CD4-positive, alpha-beta T cell treated with Interleukin-15 for 1 hour (primary cell): ENCODE data around the gene PGS1.

ENCODE experiments used
- DNase-seq: peaks from one replicate; pipeline ENCODE4 v3.0.0-alpha.2; 2020

Gene PGS1

GRCh38 chr17:78409191-78409928 is 30.9 kb downstream of the PGS1 start:
- DNase-seq = no peak

- DNase-seq = no peak
Measured at GRCh38 chr17:78411241-78411857, 32.9 kb downstream of the PGS1 start.

DNA sequence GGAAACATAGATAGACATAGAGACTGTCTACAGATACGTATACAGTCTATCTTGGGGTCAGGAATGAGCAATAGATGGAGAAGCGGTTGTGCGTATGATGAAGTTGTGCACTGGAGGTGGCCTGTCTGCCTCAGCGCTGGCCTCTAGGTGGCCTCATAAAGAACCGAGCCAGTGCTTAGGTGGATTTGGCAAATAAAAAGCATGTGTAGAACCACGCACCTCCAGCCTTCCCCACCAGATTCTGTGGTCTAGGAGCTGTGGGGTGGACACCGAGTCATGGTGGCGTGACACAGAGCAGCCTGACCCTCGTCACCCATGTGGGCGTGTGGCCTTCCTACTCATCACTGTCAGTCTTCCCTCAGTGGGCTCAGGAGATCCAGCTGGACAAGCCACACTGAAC is 34.0 kb downstream of the PGS1 start:
- DNase-seq = peak; percentile 34

DNA sequence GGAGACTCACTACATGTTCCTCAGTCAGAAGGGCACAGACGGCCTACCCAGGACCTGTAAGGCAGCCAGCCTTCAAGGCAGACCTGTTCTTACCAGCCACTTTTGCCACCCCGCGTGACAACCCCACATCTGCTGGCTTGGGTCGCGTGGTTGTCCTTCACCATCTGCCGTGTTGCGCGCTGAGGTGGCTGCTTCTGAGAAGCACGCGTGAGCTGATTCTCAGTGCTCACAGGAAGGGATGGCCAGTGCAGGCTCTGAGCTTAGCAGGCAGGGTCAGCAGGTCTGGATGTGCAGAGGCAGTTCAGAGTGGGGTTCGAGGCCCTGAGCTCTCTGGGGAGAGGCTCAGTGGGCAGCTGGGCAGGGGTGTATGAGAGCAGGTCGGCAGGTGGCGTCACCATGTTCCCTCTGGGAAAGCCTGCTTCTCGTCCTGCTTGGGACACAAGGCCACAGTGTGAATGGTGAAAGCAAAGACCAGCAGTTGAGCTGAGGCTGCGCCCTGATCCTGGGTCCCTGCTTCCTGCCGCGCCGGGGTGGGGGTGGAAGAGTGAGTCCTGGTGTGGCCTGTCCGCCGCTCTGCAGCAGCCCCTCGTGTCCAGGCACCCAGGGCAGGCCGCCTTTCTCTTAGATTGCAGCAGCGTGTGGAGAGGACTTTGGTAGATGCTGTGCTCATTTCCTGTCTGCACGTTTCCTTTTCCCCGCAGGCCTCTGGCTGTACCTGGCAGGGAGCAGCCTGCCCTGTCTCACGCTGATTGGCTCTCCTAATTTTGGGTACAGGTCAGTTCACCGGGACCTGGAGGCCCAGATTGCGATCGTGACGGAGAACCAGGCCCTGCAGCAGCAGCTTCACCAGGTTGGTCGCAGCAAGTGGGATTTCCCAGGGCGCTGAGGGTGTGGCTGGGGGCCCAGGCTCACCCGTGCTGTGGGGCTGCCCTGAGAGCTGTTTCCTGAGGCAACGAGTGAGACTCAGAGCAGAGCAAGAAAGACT is 36.0 kb downstream of the PGS1 start:
- peak; percentile 70 for DNase-seq

GRCh38 chr17:78415821-78416711 is 37.6 kb downstream of the PGS1 start:
- DNase-seq = no peak

DNA sequence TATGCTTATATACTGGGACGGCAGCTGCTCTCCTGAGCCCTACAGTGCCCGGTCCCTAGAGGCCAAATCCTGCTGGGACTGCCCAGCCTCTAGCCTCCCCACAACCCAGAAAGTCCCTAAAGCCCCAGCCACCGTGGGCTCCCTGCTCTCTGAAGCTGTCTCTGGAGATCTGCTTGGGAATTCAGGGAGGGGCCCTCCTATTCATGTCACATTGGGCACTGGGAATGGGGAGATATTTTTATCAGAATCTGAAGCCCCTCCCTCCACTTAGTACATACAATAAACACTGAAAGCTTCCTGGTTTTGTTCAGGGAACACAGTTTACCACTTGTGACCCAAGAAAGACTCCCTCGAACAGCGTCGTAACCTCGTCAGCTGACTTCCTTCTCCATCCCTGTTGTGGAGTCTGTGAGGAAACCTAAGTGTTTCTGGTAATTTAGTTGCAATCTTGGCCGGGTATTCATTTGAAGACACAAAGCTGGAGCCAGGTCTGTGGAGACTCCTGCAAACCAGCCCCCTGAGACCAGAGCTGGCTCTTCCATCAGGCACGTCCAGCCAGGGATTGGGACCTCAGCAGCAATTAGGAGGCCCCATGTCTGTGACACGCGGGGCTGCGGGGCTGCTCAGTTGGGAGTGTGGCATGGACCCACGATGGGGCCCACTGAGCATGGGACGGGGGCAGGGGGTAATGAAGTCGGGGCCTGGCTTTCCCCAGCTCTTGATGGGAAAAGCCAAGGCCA is 38.5 kb downstream of the PGS1 start:
- no peak for DNase-seq

GRCh38 chr17:78417531-78417909 is 39.1 kb downstream of the PGS1 start:
- DNase-seq = no peak

GRCh38 chr17:78418326-78419026 is 40.0 kb downstream of the PGS1 start:
- no peak for DNase-seq

DNA sequence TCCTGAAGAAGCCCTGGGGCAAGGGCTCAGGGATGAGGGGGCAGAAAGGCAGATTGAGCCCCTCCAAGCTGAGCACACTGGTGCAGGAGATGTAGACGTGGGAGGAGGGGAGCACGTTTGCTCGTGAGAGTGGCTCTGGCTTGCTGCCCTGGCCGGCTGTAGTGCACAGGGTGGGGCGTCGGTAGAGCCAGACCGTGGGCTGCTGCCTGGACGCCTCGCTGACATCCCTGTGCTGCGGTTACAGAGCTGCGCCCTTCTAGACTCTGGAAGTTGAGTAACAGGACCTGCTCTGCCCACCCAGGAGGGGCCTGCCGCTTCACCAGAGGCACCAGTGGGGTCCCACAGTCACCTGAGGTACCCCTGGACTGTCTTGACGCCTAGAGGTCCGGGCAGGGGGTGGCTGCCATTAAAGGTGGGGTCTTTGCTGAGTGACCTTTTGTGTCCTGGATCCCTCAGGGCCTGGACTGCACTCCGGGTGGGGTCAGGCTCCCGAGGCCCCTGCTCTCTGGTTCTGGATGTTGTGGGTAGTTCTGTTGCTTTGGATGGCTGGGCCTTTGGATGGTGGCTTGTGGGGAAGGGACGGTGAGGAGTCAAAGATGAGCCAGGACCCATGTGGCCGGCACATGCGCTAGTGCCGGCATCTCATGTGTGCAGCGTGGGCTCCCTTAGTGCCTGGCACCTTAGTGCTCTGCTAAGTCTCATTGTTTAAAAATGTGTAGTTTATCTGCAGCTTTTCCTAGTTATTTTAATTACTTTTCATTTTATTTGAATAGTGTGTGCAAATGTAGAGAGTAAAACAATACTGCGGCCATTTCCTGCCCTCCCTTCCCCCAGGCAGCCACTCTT is 41.7 kb downstream of the PGS1 start:
- no peak for DNase-seq

GRCh38 chr17:78421084-78421533 is 42.7 kb downstream of the PGS1 start:
- DNase-seq = no peak

DNA sequence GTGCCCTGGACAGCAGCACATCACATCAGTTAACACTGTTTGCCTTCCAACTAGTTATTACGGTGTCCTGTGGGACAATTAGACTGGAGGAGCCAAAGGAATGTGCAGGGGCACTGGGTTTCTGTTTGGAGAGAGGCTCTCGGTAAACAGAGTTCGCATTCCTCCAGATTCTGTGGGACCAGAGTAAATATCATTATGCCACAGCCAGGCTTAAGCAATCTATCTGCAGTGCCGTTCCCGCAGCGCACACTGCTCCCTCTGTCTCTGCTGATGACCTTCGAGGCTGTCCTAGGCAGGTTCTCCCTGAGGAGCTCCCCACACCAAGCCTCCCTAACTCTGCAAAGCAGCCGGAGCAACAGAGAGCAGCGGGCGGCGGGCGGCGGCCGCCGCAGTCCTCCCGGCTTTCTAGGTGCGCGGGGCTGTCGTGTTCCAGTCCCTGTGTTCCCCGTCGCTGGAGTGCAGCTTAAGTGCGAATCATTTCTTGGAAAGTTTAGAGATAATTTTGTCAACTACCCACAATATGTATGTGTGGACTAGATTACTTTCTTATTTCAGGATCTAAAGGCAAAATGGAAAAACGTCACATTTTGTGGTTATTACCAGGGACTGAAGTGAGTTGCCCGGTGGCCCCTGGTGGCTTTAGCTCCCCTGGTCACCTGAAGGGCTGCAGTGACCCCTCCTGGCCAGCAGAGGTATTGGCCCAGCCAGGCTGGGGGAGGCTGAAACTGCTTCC is 43.3 kb downstream of the PGS1 start:
- DNase-seq = peak; percentile 76

DNA sequence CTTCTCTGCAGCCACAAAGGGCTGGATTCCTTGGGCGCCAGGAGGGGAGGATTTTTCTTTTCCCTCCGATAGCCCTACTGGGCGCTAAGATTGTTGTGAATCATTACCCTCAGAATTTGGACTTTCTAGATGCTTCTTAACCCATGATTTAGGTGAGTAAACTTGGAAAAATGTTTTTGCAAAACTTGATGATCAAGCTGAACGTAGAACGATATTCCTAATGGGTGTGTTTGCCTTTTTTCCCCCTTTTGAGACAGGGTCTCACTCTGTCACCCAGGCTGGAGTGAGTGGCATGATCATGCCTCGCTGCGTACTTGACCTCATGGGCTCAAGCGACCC is 43.8 kb downstream of the PGS1 start:
- DNase-seq = no peak

DNA sequence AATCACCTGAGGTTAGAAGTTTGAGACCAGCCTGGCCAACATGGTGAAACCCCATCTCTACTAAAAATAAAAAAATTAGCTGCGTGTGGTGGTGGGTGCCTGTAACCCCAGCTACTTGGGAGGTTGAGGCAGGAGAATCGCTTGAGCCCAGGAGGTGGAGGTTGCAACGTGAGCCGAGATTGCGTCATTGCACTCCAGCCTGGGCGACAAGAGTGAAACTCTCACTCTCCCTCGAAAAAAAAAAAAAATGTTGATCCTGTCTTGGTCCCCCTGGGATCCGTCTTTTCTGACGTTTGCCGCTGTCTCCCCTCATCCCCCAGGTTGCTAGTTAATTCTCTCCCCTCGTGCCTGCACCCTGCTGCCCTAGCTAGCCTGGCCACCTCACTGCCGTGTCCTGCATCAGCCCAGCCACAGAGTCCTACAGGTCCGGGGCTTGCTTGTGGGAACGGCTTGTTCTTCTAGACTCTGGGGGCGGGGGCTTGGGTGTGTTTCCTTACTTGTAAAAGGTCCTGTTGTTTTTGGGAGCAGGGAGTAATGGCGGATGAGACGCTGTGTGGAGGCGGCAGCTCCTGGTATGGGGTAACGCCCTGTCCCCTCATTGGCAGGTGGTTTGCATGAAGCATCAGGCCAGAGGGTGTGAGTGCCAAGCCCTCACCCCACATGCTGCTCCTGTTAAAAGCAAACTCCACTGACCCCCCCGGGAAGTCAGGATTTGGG is 44.6 kb downstream of the PGS1 start:
- no peak for DNase-seq

DNA sequence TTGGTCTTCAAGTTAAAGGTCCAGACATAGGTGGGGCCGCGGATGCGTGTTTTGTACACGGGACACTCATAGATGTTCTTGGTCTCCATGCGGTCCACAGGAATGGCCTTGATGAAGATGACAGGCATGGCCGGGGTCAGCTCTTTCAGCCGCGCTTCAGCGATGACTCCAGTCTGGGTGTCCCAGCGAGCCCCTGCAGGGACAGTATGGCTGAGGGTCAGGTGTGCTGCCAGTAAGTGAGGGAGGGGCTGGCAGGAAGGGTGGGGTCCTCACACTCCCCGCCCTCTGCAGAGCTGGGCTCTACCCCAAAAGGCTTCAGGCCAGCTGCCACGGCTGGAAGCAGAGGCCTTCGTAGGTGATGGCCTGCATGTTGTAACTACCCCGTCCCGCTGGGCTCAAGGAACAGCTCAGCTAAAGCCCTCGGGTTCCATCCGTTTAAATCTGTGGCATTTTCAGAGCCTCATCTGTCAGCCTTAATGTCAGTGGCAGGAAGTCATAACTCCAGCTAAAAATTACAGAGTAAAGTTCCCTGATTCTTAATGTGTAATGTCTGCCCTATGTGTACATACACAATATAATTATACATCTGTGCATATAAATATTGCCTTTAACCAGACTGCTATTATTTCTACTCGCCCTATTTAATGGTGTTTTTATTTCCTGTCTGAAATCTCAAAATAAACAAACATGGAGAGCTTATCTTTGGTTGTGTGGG is 45.7 kb downstream of the PGS1 start:
- no peak for DNase-seq

GRCh38 chr17:78425429-78425828 is 47.0 kb downstream of the PGS1 start:
- DNase-seq = no peak

- DNase-seq = no peak
Measured at GRCh38 chr17:78426293-78426879, 47.9 kb downstream of the PGS1 start.

- no peak for DNase-seq
Measured at GRCh38 chr17:78427140-78427539, 48.7 kb downstream of the PGS1 start.
